ENCODE results near the gene AGAP1.
A peak's percentile ranks its signal among the peaks of the same experiment; 100 is the strongest.

Gene AGAP1

GRCh38 chr2:235848055-235848454 is 354.2 kb downstream of the AGAP1 start:
- no peak for DNase-seq (ENCODE audit: low read depth)

DNA sequence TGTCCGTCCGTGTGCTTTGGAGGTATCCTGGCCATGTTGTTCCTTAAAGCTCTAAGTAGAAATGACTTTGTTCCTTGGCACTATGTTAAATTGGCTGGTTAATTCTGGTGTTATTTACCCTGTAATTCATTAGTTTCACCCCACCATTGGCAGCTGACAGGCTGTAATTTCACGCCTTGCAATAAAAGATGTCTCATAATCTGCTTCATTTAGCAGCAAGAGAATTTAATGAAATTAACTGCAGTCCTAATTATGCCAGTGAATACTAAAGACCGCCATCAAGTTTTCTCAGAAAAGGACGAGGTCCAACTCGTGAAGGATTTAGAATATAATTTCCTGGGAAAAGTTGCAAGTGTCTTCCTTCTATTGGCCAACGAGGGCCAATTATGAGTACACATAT is 355.1 kb downstream of the AGAP1 start:
- no peak for DNase-seq (ENCODE audit: low read depth)

- DNase-seq (ENCODE audit: low read depth) = no peak
These were observed 355.6 kb downstream of the AGAP1 start for GRCh38 chr2:235849489-235849888.

DNA sequence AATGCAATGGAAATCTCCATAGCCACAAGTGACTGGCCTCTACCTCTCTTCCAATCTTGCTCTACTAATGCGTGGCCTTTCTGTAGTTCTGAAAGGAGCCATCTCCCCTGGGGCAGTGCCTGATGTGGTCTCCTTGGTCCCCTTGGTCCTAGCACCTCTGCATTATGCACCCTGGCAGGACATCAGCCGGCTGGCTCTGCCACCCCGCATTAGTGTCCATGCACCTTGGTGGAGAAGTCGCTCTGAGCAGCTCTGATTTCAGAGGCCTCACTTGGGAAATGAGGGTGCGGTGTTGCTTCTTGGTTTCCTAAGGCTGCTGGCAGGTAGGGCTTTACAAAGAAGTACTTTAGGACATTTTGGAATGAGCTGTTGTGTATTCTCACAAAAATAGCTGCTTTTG is 356.4 kb downstream of the AGAP1 start:
- no peak for DNase-seq (ENCODE audit: low read depth)

GRCh38 chr2:235850771-235851551 is 357.1 kb downstream of the AGAP1 start:
- no peak for DNase-seq (ENCODE audit: low read depth)

DNA sequence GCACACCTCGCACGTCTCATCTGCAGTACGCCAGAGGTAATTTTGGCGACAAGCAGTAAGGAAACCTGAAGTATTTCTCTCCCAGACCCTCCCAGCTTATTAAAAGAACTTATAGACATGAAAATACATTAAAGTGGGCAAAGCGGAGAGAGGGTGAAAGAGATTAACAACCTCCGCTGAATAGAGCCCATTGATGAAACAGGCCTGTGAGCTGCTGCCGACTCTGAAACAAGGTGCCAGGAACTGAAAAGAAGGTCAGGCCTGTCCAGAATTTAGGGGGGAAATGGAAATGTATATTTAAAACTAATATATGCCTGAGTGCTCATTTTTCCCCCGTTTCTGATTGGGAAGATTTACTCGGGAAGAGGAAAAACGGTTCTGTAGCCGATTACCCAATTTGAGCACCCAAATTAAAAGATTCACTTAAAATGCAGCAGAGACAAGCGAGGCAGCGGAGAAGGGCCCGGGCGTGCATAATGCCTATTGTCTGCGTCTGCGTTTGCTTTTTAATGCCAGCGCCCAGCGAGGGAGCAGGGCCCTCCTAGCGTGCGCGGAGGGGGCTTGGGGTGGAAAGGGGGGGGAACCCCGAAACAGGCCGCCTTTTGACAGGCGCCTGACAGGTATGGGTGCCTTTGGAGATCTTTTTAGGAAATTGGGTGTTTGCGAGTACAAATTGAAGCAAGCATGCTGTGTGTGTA is 358.1 kb downstream of the AGAP1 start:
- DNase-seq (ENCODE audit: low read depth) = no peak

DNA sequence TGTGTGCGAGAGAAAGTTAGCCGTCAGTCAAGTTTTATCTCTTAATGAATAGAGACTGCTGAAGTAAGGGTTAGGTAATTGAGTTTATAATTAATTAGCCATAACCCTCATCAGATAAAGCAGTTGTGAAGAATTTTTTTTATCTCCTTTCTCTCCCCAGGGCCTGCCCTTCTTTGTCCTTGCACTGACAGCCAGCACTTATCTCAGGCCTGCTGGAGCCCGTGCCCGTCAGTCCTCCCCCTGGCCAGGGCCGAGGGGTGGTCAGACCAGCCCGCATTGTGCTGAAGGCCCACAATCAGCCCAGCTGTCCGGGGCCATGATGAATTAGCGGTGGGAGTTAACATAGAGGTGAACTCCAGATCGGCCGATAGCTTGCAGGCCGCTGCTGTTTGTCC is 358.7 kb downstream of the AGAP1 start:
- no peak for DNase-seq (ENCODE audit: low read depth)

GRCh38 chr2:235854276-235854675 is 360.4 kb downstream of the AGAP1 start:
- DNase-seq (ENCODE audit: low read depth) = no peak

GRCh38 chr2:235855011-235855410 is 361.2 kb downstream of the AGAP1 start:
- no peak for DNase-seq (ENCODE audit: low read depth)

DNA sequence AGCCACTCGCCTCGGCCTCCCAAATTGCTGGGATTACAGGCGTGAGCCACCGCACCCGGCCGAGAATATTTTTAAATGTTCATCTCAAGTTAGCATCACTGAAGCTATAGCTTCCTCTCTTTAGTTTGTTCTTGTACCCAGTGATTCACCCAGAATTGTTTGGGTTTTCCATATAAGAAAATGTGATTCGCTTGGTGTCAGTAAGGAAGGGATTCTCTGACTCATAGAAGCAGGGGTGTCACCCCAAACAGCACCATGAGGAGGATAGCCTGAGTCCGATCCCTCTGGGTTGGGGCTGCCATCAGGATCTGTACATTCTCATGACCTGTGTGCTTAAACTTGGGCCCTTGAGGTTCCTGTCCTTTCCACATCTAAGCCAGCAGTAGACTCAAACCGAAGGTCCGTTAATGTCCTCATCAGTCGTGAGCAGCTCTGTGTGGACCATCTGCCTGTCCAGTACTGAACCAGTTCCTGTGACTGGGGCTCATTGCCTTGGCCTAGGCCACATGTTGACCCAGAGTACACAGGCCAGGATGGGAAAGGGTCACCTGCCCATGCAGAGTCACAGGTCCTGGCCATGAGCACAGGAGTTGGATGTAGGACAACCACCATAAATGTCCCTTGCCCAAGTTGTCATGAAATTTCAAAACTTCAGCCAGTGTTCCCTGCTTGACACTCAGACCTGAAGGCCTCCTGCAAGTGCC is 362.5 kb downstream of the AGAP1 start:
- DNase-seq (ENCODE audit: low read depth) = no peak

- no peak for DNase-seq (ENCODE audit: low read depth)
These were observed 363.8 kb downstream of the AGAP1 start for GRCh38 chr2:235857598-235857997.

GRCh38 chr2:235858881-235859280 is 365.0 kb downstream of the AGAP1 start:
- no peak for DNase-seq (ENCODE audit: low read depth)

DNA sequence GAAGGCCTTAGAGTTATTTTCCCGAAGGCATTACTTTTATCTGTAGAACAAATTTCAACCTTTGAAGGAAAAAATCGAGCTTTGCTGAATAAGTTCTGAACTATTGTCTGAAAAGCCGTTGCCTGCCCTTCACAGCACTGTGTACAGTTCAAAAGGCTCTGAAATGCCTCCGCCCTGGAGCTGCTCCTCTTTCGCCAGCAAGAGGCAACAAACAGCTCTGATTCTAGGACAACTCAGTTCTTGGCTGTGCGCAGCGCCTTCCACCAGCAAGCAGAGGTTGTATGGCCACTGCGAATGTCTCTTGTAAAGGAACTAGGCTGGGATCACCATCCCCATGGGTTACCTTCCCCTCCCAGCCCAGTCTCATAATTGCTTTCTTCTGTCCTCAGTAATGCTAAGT is 365.8 kb downstream of the AGAP1 start:
- no peak for DNase-seq (ENCODE audit: low read depth)

DNA sequence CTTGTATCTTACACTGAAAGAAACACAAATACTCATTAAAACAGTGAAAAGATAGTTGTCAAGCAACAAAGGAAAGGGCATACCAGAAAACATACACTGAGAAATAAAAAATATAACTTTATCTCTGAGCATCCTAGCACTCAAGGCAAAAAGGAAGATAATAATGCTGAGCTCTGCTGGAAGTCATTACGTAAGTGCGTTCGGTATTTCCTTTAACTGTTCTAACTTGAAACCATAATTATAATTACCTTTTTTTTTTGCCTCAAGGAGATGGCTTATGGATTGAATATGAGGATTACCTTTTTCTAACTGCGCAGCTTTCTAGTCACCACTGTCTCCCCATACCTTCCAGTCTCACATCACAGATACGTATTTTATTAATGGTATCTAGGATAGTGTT is 366.3 kb downstream of the AGAP1 start:
- no peak for DNase-seq (ENCODE audit: low read depth)

GRCh38 chr2:235860871-235861270 is 367.0 kb downstream of the AGAP1 start:
- no peak for DNase-seq (ENCODE audit: low read depth)

DNA sequence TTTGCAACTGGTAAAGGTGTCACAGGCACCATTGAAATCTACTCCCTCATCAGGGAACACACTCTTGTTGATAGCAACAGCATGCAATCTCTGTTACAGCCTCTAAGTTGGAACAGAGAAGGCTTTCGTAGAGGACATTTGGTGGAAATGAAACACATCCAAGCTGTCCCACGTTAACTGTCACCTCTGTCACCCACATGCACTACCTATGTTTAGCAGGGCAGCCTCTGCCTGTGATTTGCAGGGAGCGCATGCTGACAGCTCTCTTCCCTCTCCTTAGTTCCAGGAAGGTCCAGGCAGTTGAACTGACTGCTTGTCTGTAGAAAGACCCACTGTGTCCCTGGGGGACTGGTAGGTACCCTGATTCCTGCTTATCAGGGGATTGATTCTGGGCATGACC is 367.5 kb downstream of the AGAP1 start:
- DNase-seq (ENCODE audit: low read depth) = no peak

GRCh38 chr2:235863414-235863813 is 369.6 kb downstream of the AGAP1 start:
- DNase-seq (ENCODE audit: low read depth) = no peak

GRCh38 chr2:235864302-235864701 is 370.5 kb downstream of the AGAP1 start:
- DNase-seq (ENCODE audit: low read depth) = no peak

- DNase-seq (ENCODE audit: low read depth) = peak; percentile 1
These were observed 371.1 kb downstream of the AGAP1 start for GRCh38 chr2:235864733-235865515.

- no peak for DNase-seq (ENCODE audit: low read depth)
These were observed 372.5 kb downstream of the AGAP1 start for GRCh38 chr2:235866373-235866772.

DNA sequence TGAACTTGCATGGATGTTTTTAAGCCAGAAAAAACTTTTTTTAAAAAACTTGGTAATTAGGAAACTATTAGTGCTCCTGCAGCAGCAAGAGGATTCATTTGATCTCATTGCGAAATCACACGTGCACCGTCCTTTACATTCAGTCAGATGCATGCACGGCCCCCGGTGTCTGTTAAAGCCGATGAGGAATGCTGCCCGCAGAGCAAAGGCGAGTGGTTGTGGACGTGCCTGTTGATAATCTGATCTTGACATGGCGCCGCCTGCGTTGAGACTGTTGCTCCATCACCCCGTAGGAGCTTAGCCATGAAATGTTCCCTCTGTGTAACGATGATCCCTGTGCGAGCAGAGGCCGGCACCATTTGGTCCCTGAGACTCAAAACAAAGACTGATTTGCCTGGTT is 374.4 kb downstream of the AGAP1 start:
- DNase-seq (ENCODE audit: low read depth) = no peak

DNA sequence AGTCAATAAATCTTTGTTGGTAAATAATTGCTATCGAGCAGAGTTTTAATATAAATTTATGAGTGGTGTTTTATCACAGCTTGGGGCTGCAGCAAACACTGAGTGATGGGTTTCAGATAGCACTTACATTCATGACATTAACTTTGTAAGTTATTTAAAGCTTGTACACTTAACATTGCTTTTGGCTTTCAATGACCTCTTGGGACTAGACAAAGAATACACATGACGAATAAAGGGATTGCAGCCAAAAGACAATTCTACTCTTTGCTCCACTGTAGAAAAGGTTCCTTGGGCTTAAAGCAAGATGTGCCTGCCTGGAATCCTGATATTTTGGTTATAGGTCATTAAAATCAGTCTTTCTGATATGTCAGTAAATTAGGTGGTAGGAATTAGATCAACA is 374.8 kb downstream of the AGAP1 start:
- DNase-seq (ENCODE audit: low read depth) = no peak

Data from GM04504 (cell line).